ENCODE data around the gene SH3D21.

DNA sequence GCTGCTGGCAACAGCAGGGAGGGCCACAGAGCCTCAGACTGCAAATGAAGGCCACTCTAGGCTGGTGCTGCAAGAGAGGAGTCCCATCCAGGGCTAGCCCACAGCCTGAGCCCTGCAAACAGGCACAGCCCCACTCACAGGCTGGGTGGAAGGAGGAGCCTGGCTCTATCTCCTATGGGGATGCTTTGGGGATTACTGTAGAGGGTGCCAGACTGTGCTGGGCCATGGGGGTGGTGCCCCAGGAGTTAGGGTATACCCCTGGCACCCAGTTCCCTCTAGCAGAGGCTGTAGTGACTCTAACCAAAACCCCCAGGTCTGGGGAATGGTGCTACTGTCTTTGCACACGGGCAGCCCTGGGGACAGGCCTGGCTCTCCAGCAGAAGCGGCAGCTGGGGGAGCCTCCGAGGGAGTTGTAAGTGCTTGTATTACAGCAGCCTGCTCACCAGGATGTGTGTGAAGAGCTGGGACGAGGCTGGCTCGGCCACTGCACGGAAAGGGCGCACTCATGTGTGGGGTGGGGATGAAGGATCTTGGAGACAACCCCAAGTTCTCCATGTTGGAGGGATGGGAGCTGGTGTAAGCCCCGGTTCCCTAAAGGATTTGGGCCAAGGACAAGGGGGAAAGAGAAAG is 40.7 kb downstream of the SH3D21 start:
- TF ChIP-seq, protein P1, sequence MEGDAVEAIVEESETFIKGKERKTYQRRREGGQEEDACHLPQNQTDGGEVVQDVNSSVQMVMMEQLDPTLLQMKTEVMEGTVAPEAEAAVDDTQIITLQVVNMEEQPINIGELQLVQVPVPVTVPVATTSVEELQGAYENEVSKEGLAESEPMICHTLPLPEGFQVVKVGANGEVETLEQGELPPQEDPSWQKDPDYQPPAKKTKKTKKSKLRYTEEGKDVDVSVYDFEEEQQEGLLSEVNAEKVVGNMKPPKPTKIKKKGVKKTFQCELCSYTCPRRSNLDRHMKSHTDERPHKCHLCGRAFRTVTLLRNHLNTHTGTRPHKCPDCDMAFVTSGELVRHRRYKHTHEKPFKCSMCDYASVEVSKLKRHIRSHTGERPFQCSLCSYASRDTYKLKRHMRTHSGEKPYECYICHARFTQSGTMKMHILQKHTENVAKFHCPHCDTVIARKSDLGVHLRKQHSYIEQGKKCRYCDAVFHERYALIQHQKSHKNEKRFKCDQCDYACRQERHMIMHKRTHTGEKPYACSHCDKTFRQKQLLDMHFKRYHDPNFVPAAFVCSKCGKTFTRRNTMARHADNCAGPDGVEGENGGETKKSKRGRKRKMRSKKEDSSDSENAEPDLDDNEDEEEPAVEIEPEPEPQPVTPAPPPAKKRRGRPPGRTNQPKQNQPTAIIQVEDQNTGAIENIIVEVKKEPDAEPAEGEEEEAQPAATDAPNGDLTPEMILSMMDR (IDR thresholded peaks at IDR 0.05), result no peak
- TF ChIP-seq POLR2A (IDR thresholded peaks at IDR 0.05), result no peak
- TF ChIP-seq POLR2AphosphoS5 (IDR thresholded peaks at IDR 0.05), result no peak
- TF ChIP-seq EP300 (IDR thresholded peaks at IDR 0.05), result no peak
